ENCODE results near the gene SOX1.

Gene SOX1

GRCh38 chr13:112065867-112066623, 904 bp upstream of the SOX1 start:
- H3K9ac ChIP-seq (ENCODE audit: low read depth, low read length) = no peak overlapping the region
- no peak overlapping the region for H3K27ac ChIP-seq (ENCODE audit: low read depth, low read length)
- H3K27me3 ChIP-seq (ENCODE audit: insufficient read depth, low read length) = peaks cover 97% of the 10 kb centered on the region
- H3K4me1 ChIP-seq (ENCODE audit: insufficient read depth, low read length) = peaks cover 7% of the 10 kb centered on the region; the same call in 1 of the 2 replicates
- no peaks in the 10 kb centered on the region for H3K9me3 ChIP-seq (ENCODE audit: insufficient read depth, low read depth, low read length)
- WGBS = 2% methylated on average over 48 of the region's 48 CpGs
- no peaks in the 10 kb centered on the region for H3K36me3 ChIP-seq (ENCODE audit: insufficient read depth, low read length)
- peak overlapping the region; percentile 47 for H3K4me3 ChIP-seq (ENCODE audit: low read length)

DNA sequence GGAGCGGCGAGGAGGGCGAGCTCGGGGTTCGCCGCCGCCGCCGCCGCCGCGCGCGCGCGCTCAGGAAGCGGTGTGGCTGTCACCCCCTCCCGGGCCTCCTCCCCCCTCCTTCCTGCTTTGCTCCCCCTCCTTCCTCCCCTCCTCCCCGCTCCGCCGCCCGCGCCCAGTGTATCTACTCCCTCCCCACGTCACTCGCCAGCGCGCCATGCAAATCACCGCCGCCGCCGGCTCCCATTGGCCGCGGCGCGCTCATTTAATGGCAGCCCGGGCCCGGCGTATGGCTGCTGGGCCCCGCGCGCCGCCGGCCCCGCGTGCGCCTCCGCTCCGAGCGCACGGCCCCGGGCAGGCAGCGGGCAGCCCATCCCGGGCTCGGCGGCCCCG, 335 bp upstream of the SOX1 start:
- peaks cover 97% of the 10 kb centered on the region for H3K27me3 ChIP-seq (ENCODE audit: insufficient read depth, low read length)
- no peak overlapping the region for H3K27ac ChIP-seq (ENCODE audit: low read depth, low read length)
- peaks cover 6% of the 10 kb centered on the region; the same call in 1 of the 2 replicates for H3K4me1 ChIP-seq (ENCODE audit: insufficient read depth, low read length)
- peak overlapping the region; percentile 47 for H3K4me3 ChIP-seq (ENCODE audit: low read length)
- no peaks in the 10 kb centered on the region for H3K9me3 ChIP-seq (ENCODE audit: insufficient read depth, low read depth, low read length)
- H3K9ac ChIP-seq (ENCODE audit: low read depth, low read length) = no peak overlapping the region
- H3K36me3 ChIP-seq (ENCODE audit: insufficient read depth, low read length) = no peaks in the 10 kb centered on the region
- under 1% methylated on average over 56 of the region's 56 CpGs for WGBS

GRCh38 chr13:112067871-112068539, 1.1 kb downstream of the SOX1 start:
- H3K27me3 ChIP-seq (ENCODE audit: insufficient read depth, low read length) = peaks cover 87% of the 10 kb centered on the region
- WGBS = under 1% methylated on average over 103 of the region's 103 CpGs
- H3K27ac ChIP-seq (ENCODE audit: low read depth, low read length) = no peak overlapping the region
- H3K9me3 ChIP-seq (ENCODE audit: insufficient read depth, low read depth, low read length) = no peaks in the 10 kb centered on the region
- no peaks in the 10 kb centered on the region for H3K36me3 ChIP-seq (ENCODE audit: insufficient read depth, low read length)
- H3K4me1 ChIP-seq (ENCODE audit: insufficient read depth, low read length) = no peaks in the 10 kb centered on the region
- no peak overlapping the region for H3K9ac ChIP-seq (ENCODE audit: low read depth, low read length)
- peak overlapping the region; percentile 28; the same call in 1 of the 2 replicates for H3K4me3 ChIP-seq (ENCODE audit: low read length)

- Histone ChIP-seq H3K9me3 (ENCODE audit: insufficient read depth, low read depth, low read length) (no peaks in the 10 kb centered on the region), H3K36me3 (ENCODE audit: insufficient read depth, low read length) (no peaks in the 10 kb centered on the region), H3K9ac (ENCODE audit: low read depth, low read length) (no peak overlapping the region), H3K27ac (ENCODE audit: low read depth, low read length) (no peak overlapping the region), H3K4me1 (ENCODE audit: insufficient read depth, low read length) (no peaks in the 10 kb centered on the region), H3K4me3 (ENCODE audit: low read length) (peak overlapping the region; percentile 34; the same call in 1 of the 2 replicates), H3K27me3 (ENCODE audit: insufficient read depth, low read length) (peaks cover 82% of the 10 kb centered on the region)
- under 1% methylated on average over 80 of the region's 80 CpGs for whole genome bisulfite sequencing
Observed at GRCh38 chr13:112068540-112069060, 1.7 kb downstream of the SOX1 start.

GRCh38 chr13:112069061-112069844, 2.3 kb downstream of the SOX1 start:
- Histone ChIP-seq H3K36me3 (ENCODE audit: insufficient read depth, low read length) (no peaks in the 10 kb centered on the region), H3K27ac (ENCODE audit: low read depth, low read length) (no peak overlapping the region), H3K9ac (ENCODE audit: low read depth, low read length) (no peak overlapping the region), H3K4me3 (ENCODE audit: low read length) (peak overlapping the region; percentile 34; the same call in 1 of the 2 replicates), H3K9me3 (ENCODE audit: insufficient read depth, low read depth, low read length) (no peaks in the 10 kb centered on the region), H3K27me3 (ENCODE audit: insufficient read depth, low read length) (peaks cover 82% of the 10 kb centered on the region), H3K4me1 (ENCODE audit: insufficient read depth, low read length) (peaks cover 6% of the 10 kb centered on the region)
- 1% methylated on average over 25 of the region's 33 CpGs for WGBS

DNA sequence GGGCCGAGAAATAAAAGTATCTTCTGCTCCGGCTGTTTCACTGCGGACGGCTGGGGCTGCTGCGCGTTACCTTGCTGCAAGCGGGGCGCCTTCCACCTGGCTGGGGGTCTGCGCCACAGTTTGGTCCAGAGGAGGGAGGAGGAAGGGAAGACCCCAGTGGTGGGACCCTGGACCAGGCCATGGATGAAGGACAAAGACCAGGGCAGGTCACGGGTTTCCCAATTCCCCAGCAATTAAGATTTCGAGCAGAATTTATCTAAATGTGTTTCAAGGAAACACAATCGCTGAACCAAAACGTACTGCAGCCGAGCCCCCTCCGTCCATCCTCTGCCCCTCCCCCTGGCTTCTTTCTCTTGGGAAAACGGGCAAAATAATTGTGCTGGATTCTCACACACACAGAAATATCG, 2.9 kb downstream of the SOX1 start:
- H3K36me3 ChIP-seq (ENCODE audit: insufficient read depth, low read length) = no peaks in the 10 kb centered on the region
- no peaks in the 10 kb centered on the region for H3K9me3 ChIP-seq (ENCODE audit: insufficient read depth, low read depth, low read length)
- no peak overlapping the region for H3K4me3 ChIP-seq (ENCODE audit: low read length)
- 2% methylated on average over 17 of the region's 17 CpGs for WGBS
- H3K27me3 ChIP-seq (ENCODE audit: insufficient read depth, low read length) = peaks cover 82% of the 10 kb centered on the region
- H3K4me1 ChIP-seq (ENCODE audit: insufficient read depth, low read length) = peaks cover 12% of the 10 kb centered on the region
- no peak overlapping the region for H3K27ac ChIP-seq (ENCODE audit: low read depth, low read length)
- no peak overlapping the region for H3K9ac ChIP-seq (ENCODE audit: low read depth, low read length)

- Histone ChIP-seq H3K36me3 (ENCODE audit: insufficient read depth, low read length) (no peaks in the 10 kb centered on the region), H3K9me3 (ENCODE audit: insufficient read depth, low read depth, low read length) (no peaks in the 10 kb centered on the region), H3K4me3 (ENCODE audit: low read length) (peak overlapping the region; percentile 38; the same call in 1 of the 2 replicates), H3K27me3 (ENCODE audit: insufficient read depth, low read length) (peaks cover 82% of the 10 kb centered on the region), H3K27ac (ENCODE audit: low read depth, low read length) (no peak overlapping the region), H3K4me1 (ENCODE audit: insufficient read depth, low read length) (peaks cover 15% of the 10 kb centered on the region), H3K9ac (ENCODE audit: low read depth, low read length) (no peak overlapping the region)
- 3% methylated on average over 9 of the region's 13 CpGs for WGBS
Observed at GRCh38 chr13:112071102-112071722, 4.3 kb downstream of the SOX1 start.

DNA sequence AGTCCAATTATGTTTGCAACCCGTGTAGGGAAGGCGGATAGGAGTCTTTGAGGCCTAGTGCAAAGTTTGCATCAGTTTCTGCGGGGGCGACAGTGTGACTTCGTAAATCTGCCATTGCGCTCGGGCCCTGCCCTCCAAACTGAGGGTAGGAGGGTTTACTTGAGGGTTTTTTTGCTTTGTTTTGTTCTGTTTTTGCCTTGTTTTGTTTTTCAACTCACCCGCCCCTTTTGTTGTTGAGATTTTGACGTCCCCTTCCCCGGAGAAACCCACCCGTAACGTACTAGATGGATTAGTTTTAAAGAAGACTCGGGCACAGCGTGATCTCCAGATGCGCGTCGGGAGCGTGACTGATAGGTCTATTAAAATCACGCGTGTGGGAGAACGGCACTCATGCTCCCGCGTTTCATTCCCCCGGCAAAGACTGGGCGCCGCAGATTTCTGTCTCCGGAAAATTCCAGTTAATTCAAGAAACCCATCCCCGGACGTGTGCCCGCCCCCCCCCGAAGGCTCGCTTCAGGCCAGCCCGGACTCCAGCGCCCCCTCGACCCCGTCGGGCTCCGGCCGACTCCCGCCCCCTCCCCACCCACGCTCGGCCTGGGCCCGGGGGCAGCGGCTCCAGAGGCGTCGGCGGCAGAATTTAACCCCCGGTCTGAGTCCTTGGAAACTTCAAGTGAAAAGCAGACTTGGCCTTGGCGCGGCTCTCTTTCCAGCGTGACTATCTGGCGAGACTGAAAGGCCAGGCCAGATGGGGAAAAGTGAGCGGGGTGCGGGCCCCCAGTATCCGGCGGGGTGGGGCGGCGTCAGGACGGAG, 5.0 kb downstream of the SOX1 start:
- under 1% methylated on average over 59 of the region's 59 CpGs for WGBS
- peak overlapping the region; percentile 50 for H3K4me3 ChIP-seq (ENCODE audit: low read length)

DNA sequence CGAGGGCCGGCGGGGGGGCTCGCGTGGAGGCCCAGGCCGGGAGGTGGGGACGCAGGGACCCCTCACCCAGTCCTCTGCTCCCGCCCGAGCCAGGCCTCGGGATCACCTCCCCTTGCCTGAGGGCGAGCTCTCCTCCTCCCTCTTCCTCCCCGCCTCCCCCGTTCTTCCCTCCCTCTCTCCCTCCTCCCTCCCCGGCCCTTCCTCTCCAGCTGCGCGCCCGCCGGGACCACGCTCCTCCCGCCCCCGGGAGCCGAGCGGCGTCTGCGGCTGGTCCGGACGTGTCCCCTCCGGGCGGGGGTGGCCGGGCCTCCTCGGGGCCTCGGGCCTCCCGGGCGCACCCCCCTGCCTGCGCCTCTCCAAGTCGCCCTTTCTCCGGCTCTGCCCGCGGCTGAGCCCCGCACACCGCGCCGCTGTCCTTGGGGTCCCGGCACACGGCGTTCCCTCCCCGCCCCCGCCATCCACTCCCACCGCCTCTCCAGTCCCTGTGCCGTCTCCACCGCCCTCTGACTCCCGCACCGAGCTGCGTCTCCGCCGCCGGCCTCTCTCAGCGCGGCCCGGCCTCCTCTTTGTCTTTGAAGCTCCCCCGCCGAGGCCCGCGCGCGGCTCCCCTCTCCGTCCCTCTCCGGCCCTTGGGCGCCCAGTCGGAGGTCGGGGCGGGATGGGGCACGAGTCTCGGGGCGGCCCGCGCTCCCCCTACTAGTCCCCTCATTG, 5.7 kb downstream of the SOX1 start:
- H3K4me1 ChIP-seq (ENCODE audit: insufficient read depth, low read length) = peaks cover 15% of the 10 kb centered on the region
- H3K4me3 ChIP-seq (ENCODE audit: low read length) = peak overlapping the region; percentile 50
- no peaks in the 10 kb centered on the region for H3K9me3 ChIP-seq (ENCODE audit: insufficient read depth, low read depth, low read length)
- H3K36me3 ChIP-seq (ENCODE audit: insufficient read depth, low read length) = no peaks in the 10 kb centered on the region
- H3K27me3 ChIP-seq (ENCODE audit: insufficient read depth, low read length) = peaks cover 85% of the 10 kb centered on the region
- under 1% methylated on average over 77 of the region's 77 CpGs for WGBS
- no peak overlapping the region for H3K9ac ChIP-seq (ENCODE audit: low read depth, low read length)
- H3K27ac ChIP-seq (ENCODE audit: low read depth, low read length) = peak overlapping the region; percentile 66; the same call in 1 of the 2 replicates

More for the DNA sequence above, 5.0 kb downstream of the SOX1 start:
- H3K27ac ChIP-seq (ENCODE audit: low read depth, low read length) = no peak overlapping the region; the same call in 1 of the 2 replicates
- H3K36me3 ChIP-seq (ENCODE audit: insufficient read depth, low read length) = no peaks in the 10 kb centered on the region
- H3K27me3 ChIP-seq (ENCODE audit: insufficient read depth, low read length) = peaks cover 85% of the 10 kb centered on the region
- H3K4me1 ChIP-seq (ENCODE audit: insufficient read depth, low read length) = peaks cover 15% of the 10 kb centered on the region
- H3K9me3 ChIP-seq (ENCODE audit: insufficient read depth, low read depth, low read length) = no peaks in the 10 kb centered on the region
- H3K9ac ChIP-seq (ENCODE audit: low read depth, low read length) = no peak overlapping the region
